ENCODE measurements around the gene SNIP1.

- TF ChIP-seq CTCF (IDR thresholded peaks at IDR 0.05) (no peak), POLR2A (IDR thresholded peaks at IDR 0.05) (no peak)
Measured at GRCh38 chr1:37519613-37520012, 34.5 kb downstream of the SNIP1 start.

All from tibial nerve (tissue), 3 donors.